ENCODE results near the gene ANKS6. TPM values are rescaled to one million over a fixed set of nuclear protein-coding genes. Genes with fewer than 3 reads are reported as not detected.

Gene ANKS6
- total and polyA plus RNA-seq, 2 donors, result 5.6 to 11.6 TPM

GRCh38 chr9:98790134-98790841 is 6.1 kb downstream of the ANKS6 start:
- WGBS, result 97% methylated on average over 25 of the region's 25 CpGs
- DNase-seq (ENCODE audit: low read depth in 6 of 9, low spot score in 9 of 9), result no peak
- H3K27ac ChIP-seq (ENCODE audit: low read depth in 1 of 2, low read length in 1 of 2), result no peak overlapping the region
- no peaks in the 10 kb centered on the region for H3K9me3 ChIP-seq (ENCODE audit: control insufficient read depth in 2 of 2, insufficient read depth in 1 of 2, low read length in 1 of 2)
- H3K36me3 ChIP-seq (ENCODE audit: control insufficient read depth in 2 of 2, insufficient read depth in 2 of 2, low read length in 1 of 2), result peaks cover 0 to 10% of the 10 kb centered on the region in 2 donors
- H3K4me3 ChIP-seq (ENCODE audit: low read length in 2 of 2), result no peak overlapping the region
- H3K4me1 ChIP-seq (ENCODE audit: control insufficient read depth in 2 of 2, insufficient read depth in 2 of 2, low read length in 2 of 2), result peaks cover 0 to 4% of the 10 kb centered on the region in 2 donors
- H3K27me3 ChIP-seq (ENCODE audit: control insufficient read depth in 2 of 2, insufficient read depth in 1 of 2, low read length in 1 of 2), result peaks cover 0 to under 1% of the 10 kb centered on the region in 2 donors

GRCh38 chr9:98789483-98790133 is 6.7 kb downstream of the ANKS6 start:
- Histone ChIP-seq H3K27ac (ENCODE audit: low read depth in 1 of 2, low read length in 1 of 2) (no peak overlapping the region), H3K9me3 (ENCODE audit: control insufficient read depth in 2 of 2, insufficient read depth in 1 of 2, low read length in 1 of 2) (no peaks in the 10 kb centered on the region), H3K36me3 (ENCODE audit: control insufficient read depth in 2 of 2, insufficient read depth in 2 of 2, low read length in 1 of 2) (peaks cover 0 to 10% of the 10 kb centered on the region in 2 donors), H3K4me1 (ENCODE audit: control insufficient read depth in 2 of 2, insufficient read depth in 2 of 2, low read length in 2 of 2) (peaks cover 0 to 4% of the 10 kb centered on the region in 2 donors), H3K4me3 (ENCODE audit: low read length in 2 of 2) (no peak overlapping the region), H3K27me3 (ENCODE audit: control insufficient read depth in 2 of 2, insufficient read depth in 1 of 2, low read length in 1 of 2) (no peaks in the 10 kb centered on the region)
- over 99% methylated on average over 5 of the region's 5 CpGs for whole genome bisulfite sequencing
- DNase-seq (ENCODE audit: low read depth in 6 of 9, low spot score in 9 of 9), result no peak

- WGBS, result 98% methylated on average over 12 of the region's 12 CpGs
- H3K27me3 ChIP-seq (ENCODE audit: control insufficient read depth in 2 of 2, insufficient read depth in 1 of 2, low read length in 1 of 2), result no peaks in the 10 kb centered on the region
- H3K4me3 ChIP-seq (ENCODE audit: low read length in 2 of 2), result no peak overlapping the region
- peaks cover 0 to 10% of the 10 kb centered on the region in 2 donors for H3K36me3 ChIP-seq (ENCODE audit: control insufficient read depth in 2 of 2, insufficient read depth in 2 of 2, low read length in 1 of 2)
- DNase-seq (ENCODE audit: low read depth in 6 of 9, low spot score in 9 of 9), result no peak
- no peaks in the 10 kb centered on the region for H3K9me3 ChIP-seq (ENCODE audit: control insufficient read depth in 2 of 2, insufficient read depth in 1 of 2, low read length in 1 of 2)
- no peak overlapping the region for H3K27ac ChIP-seq (ENCODE audit: low read depth in 1 of 2, low read length in 1 of 2)
- H3K4me1 ChIP-seq (ENCODE audit: control insufficient read depth in 2 of 2, insufficient read depth in 2 of 2, low read length in 2 of 2), result peaks cover 0 to 4% of the 10 kb centered on the region in 2 donors
Observed at GRCh38 chr9:98787766-98788335, 8.5 kb downstream of the ANKS6 start.

DNA sequence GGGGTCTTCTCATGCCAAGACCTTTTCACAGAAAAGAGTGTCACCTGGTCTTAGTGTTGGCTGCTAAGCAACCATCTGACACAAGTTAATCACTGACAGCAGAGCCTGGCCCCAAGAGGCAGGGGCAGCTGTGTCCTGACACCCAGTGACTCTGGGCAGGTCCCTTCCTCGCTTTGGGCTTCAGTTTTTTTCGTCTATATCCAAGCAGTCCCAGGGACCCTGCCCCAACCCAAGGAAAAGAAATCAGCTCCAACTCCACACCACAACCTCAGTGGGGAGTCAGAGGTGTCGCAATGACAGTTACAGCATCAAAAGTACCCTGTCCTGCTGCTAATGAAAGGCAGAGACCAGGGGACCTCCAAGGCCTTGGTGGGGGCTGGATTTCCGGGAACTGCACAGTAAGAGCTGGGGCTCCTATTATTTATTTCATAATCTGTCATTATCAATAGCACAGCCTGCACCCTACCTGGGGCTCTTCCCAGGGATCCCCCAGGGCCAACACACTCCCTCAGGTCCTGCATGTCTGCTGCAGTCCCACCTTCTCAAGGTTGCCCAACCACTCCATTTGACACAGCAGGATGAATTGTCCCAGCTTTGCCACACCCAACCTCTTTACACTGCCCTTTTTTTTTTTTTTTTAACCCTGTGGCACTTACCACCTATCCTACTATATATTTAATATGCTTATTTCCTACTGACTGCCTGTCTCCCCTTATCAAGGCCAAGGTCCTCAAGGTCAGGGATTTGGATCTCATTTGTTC is 9.4 kb downstream of the ANKS6 start:
- peaks cover 0 to 4% of the 10 kb centered on the region in 2 donors for H3K4me1 ChIP-seq (ENCODE audit: control insufficient read depth in 2 of 2, insufficient read depth in 2 of 2, low read length in 2 of 2)
- H3K27me3 ChIP-seq (ENCODE audit: control insufficient read depth in 2 of 2, insufficient read depth in 1 of 2, low read length in 1 of 2), result no peaks in the 10 kb centered on the region
- no peak for DNase-seq (ENCODE audit: low read depth in 6 of 9, low spot score in 9 of 9)
- 97% methylated on average over 4 of the region's 4 CpGs for WGBS
- H3K4me3 ChIP-seq (ENCODE audit: low read length in 2 of 2), result no peak overlapping the region
- H3K9me3 ChIP-seq (ENCODE audit: control insufficient read depth in 2 of 2, insufficient read depth in 1 of 2, low read length in 1 of 2), result no peaks in the 10 kb centered on the region
- peaks cover 0 to 10% of the 10 kb centered on the region in 2 donors for H3K36me3 ChIP-seq (ENCODE audit: control insufficient read depth in 2 of 2, insufficient read depth in 2 of 2, low read length in 1 of 2)
- no peak overlapping the region for H3K27ac ChIP-seq (ENCODE audit: low read depth in 1 of 2, low read length in 1 of 2)

GRCh38 chr9:98784831-98785806 is 11.2 kb downstream of the ANKS6 start:
- H3K27me3 ChIP-seq (ENCODE audit: control insufficient read depth in 2 of 2, insufficient read depth in 1 of 2, low read length in 1 of 2), result no peaks in the 10 kb centered on the region
- 93% methylated on average over 11 of the region's 11 CpGs for WGBS
- H3K4me3 ChIP-seq (ENCODE audit: low read length in 2 of 2), result no peak overlapping the region
- no peak for DNase-seq (ENCODE audit: low read depth in 6 of 9, low spot score in 9 of 9)
- H3K9me3 ChIP-seq (ENCODE audit: control insufficient read depth in 2 of 2, insufficient read depth in 1 of 2, low read length in 1 of 2), result no peaks in the 10 kb centered on the region
- H3K27ac ChIP-seq (ENCODE audit: low read depth in 1 of 2, low read length in 1 of 2), result no peak overlapping the region
- H3K4me1 ChIP-seq (ENCODE audit: control insufficient read depth in 2 of 2, insufficient read depth in 2 of 2, low read length in 2 of 2), result no peaks in the 10 kb centered on the region
- peaks cover 0 to 5% of the 10 kb centered on the region in 2 donors for H3K36me3 ChIP-seq (ENCODE audit: control insufficient read depth in 2 of 2, insufficient read depth in 2 of 2, low read length in 1 of 2)

- 97% methylated on average over 16 of the region's 16 CpGs for WGBS
- DNase-seq (ENCODE audit: low read depth in 6 of 9, low spot score in 9 of 9), result no peak
Observed at GRCh38 chr9:98783518-98784226, 12.7 kb downstream of the ANKS6 start.

DNA sequence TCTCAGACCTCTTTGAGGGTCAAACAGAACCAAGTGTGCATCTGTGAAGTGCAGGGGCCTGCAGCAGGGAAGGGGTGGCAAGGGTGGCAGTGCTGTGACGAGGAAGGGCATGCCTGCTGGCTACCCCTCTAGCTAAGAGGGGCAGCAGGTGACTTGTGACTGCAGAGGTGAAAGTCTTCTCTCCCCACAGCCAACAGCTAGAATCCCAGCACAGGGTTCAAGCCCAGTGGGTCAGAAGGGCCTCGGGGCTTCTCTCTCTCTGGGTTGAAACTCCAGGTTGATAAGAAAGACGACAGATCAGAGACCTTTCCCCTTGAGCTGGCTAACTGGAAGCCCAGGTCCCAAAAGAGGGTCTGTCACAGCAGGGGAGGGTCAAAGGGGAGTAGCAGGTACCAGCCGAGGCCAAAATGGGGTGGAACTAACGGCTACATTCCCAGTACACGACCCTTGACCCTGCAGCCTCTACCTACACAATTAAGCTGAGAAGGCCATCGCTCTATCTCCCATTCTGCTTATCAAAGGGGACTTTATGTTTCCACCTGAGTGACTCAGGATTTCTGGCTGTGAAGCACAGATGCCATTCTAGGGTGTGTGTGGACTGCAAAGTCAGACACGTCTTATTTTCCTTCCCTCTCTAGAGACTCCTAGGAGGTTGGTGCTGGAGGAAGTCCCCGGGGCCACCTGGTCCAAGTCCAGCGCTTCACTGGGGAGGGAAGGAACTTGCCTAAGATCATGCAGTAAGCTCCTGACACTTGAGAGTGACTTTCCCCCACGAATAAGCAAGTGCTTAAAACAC is 14.6 kb downstream of the ANKS6 start:
- Histone ChIP-seq H3K9me3 (ENCODE audit: control insufficient read depth in 2 of 2, insufficient read depth in 1 of 2, low read length in 1 of 2) (no peaks in the 10 kb centered on the region), H3K36me3 (ENCODE audit: control insufficient read depth in 2 of 2, insufficient read depth in 2 of 2, low read length in 1 of 2) (no peaks in the 10 kb centered on the region), H3K27ac (ENCODE audit: low read depth in 1 of 2, low read length in 1 of 2) (no peak overlapping the region), H3K4me1 (ENCODE audit: control insufficient read depth in 2 of 2, insufficient read depth in 2 of 2, low read length in 2 of 2) (no peaks in the 10 kb centered on the region), H3K4me3 (ENCODE audit: low read length in 2 of 2) (no peak overlapping the region), H3K27me3 (ENCODE audit: control insufficient read depth in 2 of 2, insufficient read depth in 1 of 2, low read length in 1 of 2) (no peaks in the 10 kb centered on the region)
- whole genome bisulfite sequencing, result 94% methylated on average over 11 of the region's 11 CpGs
- DNase-seq (ENCODE audit: low read depth in 6 of 9, low spot score in 9 of 9), result no peak

More at GRCh38 chr9:98783518-98784226, 12.7 kb downstream of the ANKS6 start:
- Histone ChIP-seq H3K9me3 (ENCODE audit: control insufficient read depth in 2 of 2, insufficient read depth in 1 of 2, low read length in 1 of 2) (no peaks in the 10 kb centered on the region), H3K4me1 (ENCODE audit: control insufficient read depth in 2 of 2, insufficient read depth in 2 of 2, low read length in 2 of 2) (no peaks in the 10 kb centered on the region), H3K27me3 (ENCODE audit: control insufficient read depth in 2 of 2, insufficient read depth in 1 of 2, low read length in 1 of 2) (no peaks in the 10 kb centered on the region), H3K27ac (ENCODE audit: low read depth in 1 of 2, low read length in 1 of 2) (no peak overlapping the region), H3K4me3 (ENCODE audit: low read length in 2 of 2) (no peak overlapping the region), H3K36me3 (ENCODE audit: control insufficient read depth in 2 of 2, insufficient read depth in 2 of 2, low read length in 1 of 2) (no peaks in the 10 kb centered on the region)

Data from thymus (tissue), 11 donors.